ENCODE measurements around the gene USP46. TPM values are rescaled to one million over a fixed set of nuclear protein-coding genes. Genes with fewer than 3 reads are reported as not detected.
A peak's percentile ranks its signal among the peaks of the same experiment; 100 is the strongest.

USP46 gene
- total RNA-seq, 1 donor from 2014 or later: 12.7 TPM

- DNase-seq (ENCODE audit: low read depth, low spot score): no peak
These were observed 40.1 kb downstream of the USP46 start for GRCh38 chr4:52618795-52619590.

GRCh38 chr4:52617336-52618020 is 41.6 kb downstream of the USP46 start:
- DNase-seq (ENCODE audit: low read depth, low spot score): no peak

- no peak for DNase-seq (ENCODE audit: low read depth, low spot score)
These were observed 44.9 kb downstream of the USP46 start for GRCh38 chr4:52614241-52614640.

- DNase-seq (ENCODE audit: low read depth, low spot score): no peak
These were observed 46.8 kb downstream of the USP46 start for GRCh38 chr4:52612341-52612740.

- no peak for DNase-seq (ENCODE audit: low read depth, low spot score)
These were observed 48.0 kb downstream of the USP46 start for GRCh38 chr4:52611030-52611555.

GRCh38 chr4:52606726-52607125 is 52.4 kb downstream of the USP46 start:
- no peak for DNase-seq (ENCODE audit: low read depth, low spot score)

- DNase-seq (ENCODE audit: low read depth, low spot score): no peak
These were observed 53.1 kb downstream of the USP46 start for GRCh38 chr4:52606040-52606439.

- DNase-seq (ENCODE audit: low read depth, low spot score): no peak
These were observed 54.9 kb downstream of the USP46 start for GRCh38 chr4:52604215-52604614.

- DNase-seq (ENCODE audit: low read depth, low spot score): no peak
These were observed 58.8 kb downstream of the USP46 start for GRCh38 chr4:52600275-52600674.

- DNase-seq (ENCODE audit: low read depth, low spot score): no peak
These were observed 64.1 kb downstream of the USP46 start for GRCh38 chr4:52595001-52595400.

GRCh38 chr4:52592287-52592686 is 66.8 kb downstream of the USP46 start:
- DNase-seq (ENCODE audit: low read depth, low spot score): no peak

- DNase-seq (ENCODE audit: low read depth, low spot score): peak; percentile 88
These were observed 70.1 kb downstream of the USP46 start for GRCh38 chr4:52588771-52589591.

- DNase-seq (ENCODE audit: low read depth, low spot score): peak; percentile 13
These were observed 71.0 kb downstream of the USP46 start for GRCh38 chr4:52588097-52588496.

GRCh38 chr4:52586069-52586468 is 73.0 kb downstream of the USP46 start:
- no peak for DNase-seq (ENCODE audit: low read depth, low spot score)

GRCh38 chr4:52585379-52585778 is 73.7 kb downstream of the USP46 start:
- no peak for DNase-seq (ENCODE audit: low read depth, low spot score)

GRCh38 chr4:52579602-52580272 is 79.4 kb downstream of the USP46 start:
- no peak for DNase-seq (ENCODE audit: low read depth, low spot score)

GRCh38 chr4:52578951-52579350 is 80.2 kb downstream of the USP46 start:
- DNase-seq (ENCODE audit: low read depth, low spot score): no peak

- no peak for DNase-seq (ENCODE audit: low read depth, low spot score)
These were observed 81.5 kb downstream of the USP46 start for GRCh38 chr4:52577624-52577962.

GRCh38 chr4:52576961-52577623 is 82.0 kb downstream of the USP46 start:
- no peak for DNase-seq (ENCODE audit: low read depth, low spot score)

- DNase-seq (ENCODE audit: low read depth, low spot score): no peak
These were observed 82.8 kb downstream of the USP46 start for GRCh38 chr4:52576326-52576725.

- DNase-seq (ENCODE audit: low read depth, low spot score): no peak
These were observed 83.7 kb downstream of the USP46 start for GRCh38 chr4:52575406-52575805.

All from pulmonary artery endothelial cell (primary cell).